SKM-1 (cell line): ENCODE measurements around the gene DNAH2.

Experiments used
- DNase-seq: peaks from one replicate; lab custom pipeline; 2025; ENCODE audit not compliant: unreplicated experiment; lab: John Stamatoyannopoulos, UW

Gene DNAH2

GRCh38 chr17:7703584-7704479 is 13.7 kb upstream of the DNAH2 start:
- DNase-seq = no peak

- DNase-seq = no peak
These were observed 12.8 kb upstream of the DNAH2 start, which contains the start of gene EFNB3 for GRCh38 chr17:7704601-7705268. TSS of gene EFNB3 (plus strand) at chr17:7705202. CDS start at chr17:7705599, 397 bp downstream.

- no peak for DNase-seq
These were observed 12.0 kb upstream of the DNAH2 start for GRCh38 chr17:7705269-7706255.

GRCh38 chr17:7706631-7707354 is 10.8 kb upstream of the DNAH2 start:
- no peak for DNase-seq

GRCh38 chr17:7707446-7707845 is 10.1 kb upstream of the DNAH2 start:
- no peak for DNase-seq

GRCh38 chr17:7707858-7708750 is 9.4 kb upstream of the DNAH2 start:
- no peak for DNase-seq

GRCh38 chr17:7709031-7709430 is 8.5 kb upstream of the DNAH2 start:
- DNase-seq = no peak

- no peak for DNase-seq
These were observed 7.2 kb upstream of the DNAH2 start for GRCh38 chr17:7710301-7710700.

GRCh38 chr17:7711051-7711755 is 6.3 kb upstream of the DNAH2 start:
- DNase-seq = no peak

- DNase-seq = no peak
These were observed 5.3 kb upstream of the DNAH2 start for GRCh38 chr17:7712111-7712771.

- DNase-seq = no peak
These were observed 3.8 kb upstream of the DNAH2 start for GRCh38 chr17:7713782-7714181.

GRCh38 chr17:7714721-7715594 is 2.6 kb upstream of the DNAH2 start:
- DNase-seq = no peak

- DNase-seq = no peak
These were observed 1.3 kb upstream of the DNAH2 start for GRCh38 chr17:7715936-7716886.

- no peak for DNase-seq
These were observed 309 bp downstream of the DNAH2 start for GRCh38 chr17:7717756-7718350.

- no peak for DNase-seq
These were observed 2.1 kb downstream of the DNAH2 start for GRCh38 chr17:7719661-7720060.

- no peak for DNase-seq
These were observed 2.6 kb downstream of the DNAH2 start for GRCh38 chr17:7720125-7720524.
